GM19467 (cell line): ENCODE measurements around the gene TUBGCP2.

Experiments
- ATAC-seq: cut with Tn5 transposase; IDR thresholded peaks from one replicate; pipeline ENCODE4 v1.9.1; 2021; ENCODE audit warnings: mild to moderate bottlenecking, moderate library complexity; ENCODE audit not compliant: unreplicated experiment

The TUBGCP2 gene

GRCh38 chr10:133281628-133282372 is 26.9 kb downstream of the TUBGCP2 start:
- ATAC-seq: no peak

- ATAC-seq: no peak
Measured at GRCh38 chr10:133281084-133281483, 27.6 kb downstream of the TUBGCP2 start.

DNA sequence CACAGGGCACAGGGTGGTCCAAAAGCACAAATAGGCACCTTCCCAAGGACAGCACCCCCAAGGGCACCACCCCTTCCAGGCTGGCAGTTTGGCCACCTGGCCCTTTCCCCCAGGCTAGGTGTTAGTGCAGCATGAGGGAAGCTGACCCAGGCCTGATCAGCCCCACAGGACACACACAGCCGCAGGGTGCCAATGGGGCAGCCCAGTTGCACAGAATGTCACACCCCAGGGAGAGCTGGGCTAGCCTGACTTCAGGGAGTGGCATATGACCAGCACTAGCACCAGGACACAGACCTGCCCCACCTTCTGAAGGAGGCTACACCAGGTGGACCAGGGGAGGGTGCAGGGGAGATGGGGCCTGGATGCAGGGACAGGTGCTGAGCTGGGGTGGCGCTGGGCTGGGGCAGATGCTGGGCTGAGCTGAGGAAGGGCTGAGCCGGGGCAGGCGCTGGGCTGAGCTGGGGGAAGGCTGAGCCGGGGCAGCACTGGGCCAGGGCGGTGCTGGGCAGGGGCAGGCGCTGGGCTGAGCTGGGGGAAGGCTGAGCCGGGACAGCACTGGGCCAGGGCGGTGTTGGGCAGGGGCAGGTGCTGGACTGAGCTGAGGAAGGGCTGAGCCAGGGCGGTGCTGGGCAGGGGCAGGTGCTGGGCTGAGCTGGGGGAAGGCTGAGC is 28.1 kb downstream of the TUBGCP2 start:
- no peak for ATAC-seq

DNA sequence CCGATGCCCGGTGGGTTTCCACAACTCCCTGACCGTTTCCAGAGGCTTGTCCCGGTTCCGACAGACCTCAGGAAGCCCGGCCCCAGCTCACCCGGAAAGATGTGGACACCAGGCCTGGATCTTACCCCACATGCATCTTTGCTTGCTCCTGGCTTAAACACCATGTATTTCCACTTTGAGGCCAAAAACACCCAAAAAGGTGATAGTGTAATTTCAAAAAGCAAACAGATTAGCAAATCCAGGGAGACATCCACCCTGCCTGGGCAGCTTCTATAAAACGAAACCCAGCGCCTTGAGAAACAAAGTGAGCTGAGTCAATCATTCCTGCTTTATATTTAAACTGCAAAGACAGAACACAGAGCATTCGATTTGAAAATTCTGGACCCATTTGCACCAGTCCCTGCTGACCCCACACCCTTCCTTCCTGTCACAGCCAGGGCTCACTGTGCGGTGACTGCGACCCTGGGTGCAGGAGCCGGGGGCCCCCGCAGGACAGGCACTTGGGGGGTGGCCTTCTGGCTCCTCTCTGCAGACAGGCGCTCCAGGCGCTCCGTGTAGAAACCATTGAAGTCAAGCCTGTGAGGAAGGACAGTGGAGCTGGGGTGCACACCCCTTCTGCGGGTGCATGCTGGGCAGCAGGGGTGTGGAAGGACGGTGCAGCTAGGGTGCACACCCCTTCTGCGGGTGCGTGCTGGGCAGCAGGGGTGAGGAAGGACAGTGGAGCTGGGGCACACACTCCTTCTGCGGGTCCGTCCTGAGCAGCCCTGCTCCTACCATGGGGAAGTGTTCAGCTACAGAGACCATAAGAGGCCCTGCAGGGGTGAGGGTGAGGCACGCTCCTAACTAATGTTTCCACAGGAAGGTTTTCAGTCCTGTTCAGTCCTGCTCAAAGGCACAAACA is 29.1 kb downstream of the TUBGCP2 start:
- no peak for ATAC-seq

- ATAC-seq: peak; percentile 36
Measured at GRCh38 chr10:133278577-133279265, 30.0 kb downstream of the TUBGCP2 start.

GRCh38 chr10:133277993-133278576 is 30.6 kb downstream of the TUBGCP2 start:
- ATAC-seq: no peak

DNA sequence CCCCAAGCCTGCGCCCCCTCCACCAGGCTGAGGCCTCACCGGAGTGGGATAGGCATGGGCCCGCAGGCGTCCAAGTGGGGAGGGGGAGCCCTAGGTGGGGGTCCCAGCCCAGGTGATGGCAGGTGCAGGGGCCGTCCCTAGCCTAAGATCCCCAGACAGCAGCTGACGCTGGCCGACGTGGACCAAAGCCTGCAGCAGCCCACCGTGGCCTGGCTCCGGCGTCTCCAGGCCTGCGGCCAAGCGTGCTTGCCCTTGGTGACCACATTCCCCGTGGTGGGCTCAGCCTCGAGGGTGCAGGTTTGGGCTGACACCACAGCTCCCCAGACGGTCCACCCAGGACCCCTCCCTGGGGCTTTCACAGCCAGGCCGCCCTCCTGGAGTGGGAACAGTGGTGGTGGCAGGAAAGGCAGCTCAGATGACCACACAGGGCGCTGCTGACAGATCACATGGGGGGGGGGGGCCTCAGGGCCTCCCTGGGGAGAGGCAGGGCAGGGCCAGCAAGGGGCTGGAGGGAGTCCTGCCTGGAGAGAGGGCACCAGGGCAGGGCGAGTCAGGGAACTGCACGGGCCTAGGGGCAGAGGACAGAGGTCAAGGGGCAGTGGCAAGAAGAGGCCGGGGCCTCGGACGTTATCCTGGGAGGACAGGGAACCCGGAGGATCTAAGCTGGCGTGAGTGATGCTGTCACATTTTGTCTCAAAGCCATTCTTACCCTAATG is 31.2 kb downstream of the TUBGCP2 start:
- no peak for ATAC-seq

DNA sequence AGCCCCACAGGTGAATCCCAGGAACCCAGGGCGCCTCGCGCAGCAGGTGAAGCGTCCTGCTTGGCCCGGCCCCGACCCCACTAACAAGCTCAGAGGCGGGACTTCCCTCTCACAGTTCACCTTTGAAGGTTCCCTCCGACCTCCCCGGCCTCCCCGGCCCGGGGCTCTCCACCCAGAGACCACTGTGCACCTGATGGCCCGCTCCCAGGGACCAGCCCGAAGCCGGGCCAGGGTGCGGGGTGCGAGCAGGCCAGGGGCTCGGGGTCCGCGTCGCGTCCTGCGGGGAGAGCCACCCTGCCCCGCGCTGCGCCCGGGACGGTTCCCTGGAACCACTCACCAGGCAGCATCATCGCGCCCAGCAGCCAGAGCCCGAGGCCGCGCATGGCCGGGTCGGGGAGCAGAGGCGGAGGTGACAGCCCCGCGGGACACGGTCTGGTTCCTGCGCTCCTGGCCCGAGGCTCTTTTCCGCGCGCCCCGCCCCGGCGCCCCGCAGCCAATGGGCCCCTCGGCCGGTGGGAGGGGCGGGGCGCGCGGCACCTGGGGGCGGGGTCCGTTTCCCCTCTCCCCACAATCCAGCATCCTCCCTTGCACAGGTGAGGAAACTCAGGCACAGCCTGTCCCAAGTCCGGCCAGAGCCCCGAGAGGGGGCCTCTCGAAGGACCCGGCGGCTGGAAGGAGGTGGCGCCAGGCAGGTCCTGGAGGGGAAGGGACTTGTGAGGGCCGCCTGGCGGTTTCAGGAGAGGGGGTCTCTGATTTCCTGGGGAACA is 32.1 kb downstream of the TUBGCP2 start, which contains the start of gene ADAM8:
TSS of gene ADAM8 (minus strand) at position 434 of the 767 bp plus-strand sequence. CDS start at position 383, 51 bp downstream.
- peak; percentile 36 for ATAC-seq

DNA sequence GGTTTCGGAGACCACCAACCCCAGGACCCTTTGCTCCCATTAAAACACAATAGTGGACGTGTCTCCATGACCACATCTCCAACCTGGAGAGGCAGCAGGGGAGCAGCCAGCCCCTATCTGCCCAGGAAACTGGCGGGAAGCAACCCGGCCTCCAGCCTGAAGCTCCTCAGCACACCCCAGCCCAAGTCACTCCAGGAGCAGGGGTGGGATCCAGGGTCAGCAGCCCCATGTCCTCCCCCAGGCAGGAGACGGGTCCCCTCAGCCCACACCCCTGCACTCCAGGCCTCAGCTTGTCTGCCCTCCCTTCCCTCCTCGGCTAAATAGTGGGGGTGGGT is 32.6 kb downstream of the TUBGCP2 start:
- no peak for ATAC-seq

DNA sequence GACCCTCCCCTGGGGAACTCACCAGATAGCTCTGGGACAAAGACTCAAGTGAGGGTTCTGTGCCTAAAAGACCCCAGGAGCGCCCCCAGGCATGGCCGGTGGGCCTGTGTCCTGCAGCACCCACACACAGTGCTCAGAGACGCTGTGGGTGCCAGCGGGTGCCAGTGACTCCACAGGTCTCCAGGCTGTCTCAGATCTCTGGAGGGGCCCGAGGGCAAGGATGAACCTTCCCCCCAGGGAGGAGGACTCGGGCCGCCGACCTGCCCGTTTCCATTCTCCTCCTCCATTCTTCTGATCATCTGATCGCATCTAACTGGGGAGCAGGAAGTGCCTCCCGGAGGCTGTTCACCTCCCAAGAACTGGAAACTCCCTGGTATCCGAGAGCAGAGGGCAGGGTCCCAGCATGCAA is 33.0 kb downstream of the TUBGCP2 start:
- ATAC-seq: peak; percentile 22

GRCh38 chr10:133274751-133275683 is 33.7 kb downstream of the TUBGCP2 start:
- peak; percentile 43 for ATAC-seq

- ATAC-seq: no peak
Measured at GRCh38 chr10:133273534-133274143, 35.0 kb downstream of the TUBGCP2 start.

- ATAC-seq: no peak
Measured at GRCh38 chr10:133272964-133273420, 35.7 kb downstream of the TUBGCP2 start.

DNA sequence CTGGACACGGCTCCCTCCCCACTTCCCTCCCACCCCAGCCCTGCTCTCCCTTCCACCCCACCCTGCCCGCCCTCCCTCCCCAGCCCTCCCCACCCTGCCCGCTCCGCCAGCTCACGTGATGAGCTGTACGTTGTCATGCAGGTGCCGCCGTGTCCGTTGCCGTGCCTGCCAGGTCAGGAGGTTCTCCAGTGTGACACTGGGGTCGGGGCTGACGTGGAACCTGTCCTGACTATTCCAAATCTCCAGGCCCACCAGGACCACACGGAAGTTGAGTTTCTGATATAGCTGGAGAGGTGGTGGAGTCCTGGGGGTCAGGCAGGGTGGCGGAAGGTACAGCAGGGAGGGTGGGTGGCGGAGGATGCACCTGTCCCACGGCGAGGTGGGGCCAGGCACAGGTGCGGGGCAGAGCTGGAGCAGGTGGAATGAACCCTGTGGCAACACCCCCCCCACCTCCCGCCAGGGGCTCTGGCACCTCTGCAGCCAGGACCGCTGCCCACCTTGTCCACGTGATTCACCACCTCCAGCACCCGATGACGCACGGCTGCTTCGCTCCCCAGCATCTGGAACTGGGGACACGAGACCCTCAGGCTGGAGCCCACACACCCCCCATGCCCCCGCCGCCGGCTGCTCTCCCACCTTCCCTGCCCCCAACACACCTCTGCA is 36.2 kb downstream of the TUBGCP2 start:
- no peak for ATAC-seq

DNA sequence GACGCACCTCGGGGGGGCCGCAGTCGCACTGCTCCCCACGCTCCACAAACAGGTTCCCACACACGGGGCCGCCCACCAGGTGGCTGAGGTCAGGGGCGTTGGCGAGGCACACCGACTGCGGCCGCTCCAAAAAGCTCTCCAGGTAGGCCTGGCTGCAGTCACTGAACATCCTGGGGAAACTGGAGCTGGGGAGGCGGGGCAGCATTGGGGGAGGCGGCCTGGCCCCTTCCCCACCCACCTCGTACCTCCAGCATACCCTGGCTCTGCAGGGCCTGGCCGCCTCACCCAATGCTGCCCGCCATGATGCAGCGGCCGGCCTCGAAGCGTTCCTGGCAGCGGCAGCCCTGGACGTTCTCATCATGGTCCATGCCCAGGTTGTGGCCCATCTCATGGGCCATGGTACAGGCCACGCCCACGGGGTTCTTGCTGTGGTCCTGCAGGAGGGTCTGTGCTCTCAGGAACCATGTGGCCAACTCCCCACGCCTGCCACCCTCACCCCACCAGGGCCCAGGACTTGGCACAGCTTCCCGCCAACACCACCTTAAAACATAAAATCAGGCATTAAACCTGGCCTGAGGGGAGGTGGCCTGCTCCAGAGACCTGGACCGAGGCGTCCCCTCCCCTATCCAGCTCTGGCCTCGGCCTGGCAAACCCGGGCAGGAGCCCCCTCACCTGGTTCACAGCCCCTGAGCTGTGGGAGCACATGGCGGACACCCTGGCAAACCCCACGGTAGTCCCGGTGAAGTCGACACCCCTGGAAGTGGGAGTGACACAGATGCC is 37.0 kb downstream of the TUBGCP2 start:
- ATAC-seq: no peak

GRCh38 chr10:133270773-133271297 is 37.8 kb downstream of the TUBGCP2 start:
- ATAC-seq: no peak
